Transverse colon (tissue), 4 donors: ENCODE measurements around the gene SLC12A2. TPM values are rescaled to one million over a fixed set of nuclear protein-coding genes. Genes with fewer than 3 reads are reported as not detected.

Source experiments
- DNase-seq: peaks from one replicate; pipeline ENCODE4 v3.0.0-alpha.2; 2019
- H3K27ac ChIP-seq, 4 donors: fragments of 200-600 bp; sonication (generic); 2 replicates each; pipeline ENCODE4 v1.5.1; 2016 to 2018; ENCODE audit warnings: inconsistent platforms in 4 of 4
- H3K27me3 ChIP-seq: fragments of 200-600 bp; sonication (generic); 2 replicates; pipeline ENCODE4 v1.5.1; 2017; ENCODE audit warnings: inconsistent platforms
- H3K36me3 ChIP-seq, 4 donors: fragments of 200-600 bp; sonication (generic); 2 replicates each; pipeline ENCODE4 v1.5.1; 2017 to 2019; ENCODE audit warnings: inconsistent platforms in 4 of 4
- H3K4me1 ChIP-seq, 4 donors: fragments of 200-600 bp; sonication (generic); 2 replicates each; pipeline ENCODE4 v1.5.1; 2017 to 2020; ENCODE audit warnings: inconsistent platforms in 4 of 4
- H3K4me3 ChIP-seq, 4 donors: fragments of 200-600 bp; sonication (generic); 1 replicate in 1 of 4; 2 replicates in 3 of 4; pipeline versions ENCODE4 v1.5.1 to v1.6.1; 2017 to 2019; ENCODE audit warnings: inconsistent platforms in 4 of 4
- H3K9me3 ChIP-seq, 2 donors: fragments of 200-600 bp; sonication (generic); 2 replicates each; pipeline ENCODE4 v1.5.1; 2017 to 2019; ENCODE audit warnings: inconsistent platforms in 2 of 2
- EP300 ChIP-seq: sonication (generic); formaldehyde crosslinking; IDR thresholded peaks from one replicate; pipeline ENCODE4 v1.6.1; 2017; ENCODE audit warnings: antibody characterized with exemption, low read depth
- POLR2A ChIP-seq: fragments of 450-650 bp; IDR thresholded peaks from one replicate; pipeline ENCODE4 v1.6.1; 2016; ENCODE audit warnings: antibody characterized with exemption, mild to moderate bottlenecking, moderate library complexity
- POLR2AphosphoS5 ChIP-seq, 3 donors: sonication (generic); formaldehyde crosslinking; IDR thresholded peaks; one replicate each; pipeline ENCODE4 v1.6.1; 2016; ENCODE audit warnings: antibody characterized with exemption in 3 of 3
- WGBS, 2 donors: methylation state at CpG; one replicate each; pipeline ENCODE4 v1.1.5; 2018; ENCODE audit warnings: low coverage in 1 of 2; 5-methylcytosine and 5-hydroxymethylcytosine counted together
- in situ Hi-C, 4 donors: fragments of 200-750 bp; cut with MboI; loops; one replicate each; pipeline versions ENCODE4 v1.15.0 to v1.15.1; 2017; ENCODE audit warnings: low sequenced_read_pairs in 3 of 4, low pct_ligation_motif_present in 1 of 4, low pct_unique_long_range_greater_than_20kb in 1 of 4
- intact Hi-C: fragments of 100-400 bp; cut with DNase I; formaldehyde crosslinking; loops from one replicate; pipeline ENCODE4 v1.15.1; 2023; ENCODE audit warnings: low total_unique reads
- total RNA-seq, 4 donors: library from RNA; depleted of rRNA; stranded (reverse); fragments of >200 nt; gene quantifications; one replicate each; pipeline ENCODE4 v1.1.0, GENCODE V29; 2016
- TF ChIP-seq, protein P1 (sequence below), 5 experiments: fragments of 200-600 bp in 3 of 5; fragments of 450-650 bp in 2 of 5; sonication (generic) in 3 of 5; IDR thresholded peaks; 1 replicate in 2 of 5; 2 replicates in 3 of 5; pipeline ENCODE4 v1.5.1; 2016 to 2017; ENCODE audit warnings: antibody characterized with exemption in 5 of 5, inconsistent platforms in 3 of 5, mild to moderate bottlenecking in 2 of 5, moderate library complexity in 1 of 5

Gene SLC12A2
- total RNA-seq, 4 donors from 2014 or later: 40.4 to 91.1 (median 73.5) TPM

DNA sequence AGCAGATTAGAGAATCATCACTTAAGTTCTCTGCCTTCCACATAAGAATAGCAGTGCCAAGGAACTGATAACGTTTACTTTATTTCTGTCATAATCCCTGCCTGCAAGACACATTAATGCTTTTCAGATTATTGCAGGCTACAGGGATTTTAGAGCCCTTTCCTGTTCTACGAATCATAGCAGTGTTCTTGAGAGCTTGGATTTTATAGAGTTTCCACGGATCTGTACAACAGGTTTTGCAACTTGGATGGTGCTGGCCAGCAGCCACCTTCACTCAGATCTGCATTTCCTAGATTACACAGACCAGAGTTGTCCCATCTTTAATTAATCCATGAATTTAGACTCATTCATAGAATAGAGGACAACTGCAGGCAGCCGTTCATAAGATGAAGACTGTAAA lies 38.1 kb downstream of the SLC12A2 start:
- H3K27ac ChIP-seq: no peak overlapping the region
- no peaks in the 10 kb centered on the region for H3K27me3 ChIP-seq
- DNase-seq: peak; percentile 63
- no peak for TF ChIP-seq POLR2AphosphoS5 (IDR thresholded peaks at IDR 0.05)
- no peak for TF ChIP-seq POLR2A
- TF ChIP-seq EP300: no peak
- TF ChIP-seq, protein P1, sequence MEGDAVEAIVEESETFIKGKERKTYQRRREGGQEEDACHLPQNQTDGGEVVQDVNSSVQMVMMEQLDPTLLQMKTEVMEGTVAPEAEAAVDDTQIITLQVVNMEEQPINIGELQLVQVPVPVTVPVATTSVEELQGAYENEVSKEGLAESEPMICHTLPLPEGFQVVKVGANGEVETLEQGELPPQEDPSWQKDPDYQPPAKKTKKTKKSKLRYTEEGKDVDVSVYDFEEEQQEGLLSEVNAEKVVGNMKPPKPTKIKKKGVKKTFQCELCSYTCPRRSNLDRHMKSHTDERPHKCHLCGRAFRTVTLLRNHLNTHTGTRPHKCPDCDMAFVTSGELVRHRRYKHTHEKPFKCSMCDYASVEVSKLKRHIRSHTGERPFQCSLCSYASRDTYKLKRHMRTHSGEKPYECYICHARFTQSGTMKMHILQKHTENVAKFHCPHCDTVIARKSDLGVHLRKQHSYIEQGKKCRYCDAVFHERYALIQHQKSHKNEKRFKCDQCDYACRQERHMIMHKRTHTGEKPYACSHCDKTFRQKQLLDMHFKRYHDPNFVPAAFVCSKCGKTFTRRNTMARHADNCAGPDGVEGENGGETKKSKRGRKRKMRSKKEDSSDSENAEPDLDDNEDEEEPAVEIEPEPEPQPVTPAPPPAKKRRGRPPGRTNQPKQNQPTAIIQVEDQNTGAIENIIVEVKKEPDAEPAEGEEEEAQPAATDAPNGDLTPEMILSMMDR (IDR thresholded peaks at IDR 0.05): no peak
- 37 to 39% methylated on average over 3 to 4 of the region's 4 CpGs for WGBS, 2 donors
- no peak overlapping the region for H3K4me3 ChIP-seq
- in situ Hi-C loops (no loop called here), intact Hi-C loops (no loop called here)
- peaks cover 0 to 12% (median 6%) of the 10 kb centered on the region in 4 donors for H3K36me3 ChIP-seq
- peaks cover 0 to 7% of the 10 kb centered on the region in 2 donors for H3K9me3 ChIP-seq
- H3K4me1 ChIP-seq: no peaks in the 10 kb centered on the region

DNA sequence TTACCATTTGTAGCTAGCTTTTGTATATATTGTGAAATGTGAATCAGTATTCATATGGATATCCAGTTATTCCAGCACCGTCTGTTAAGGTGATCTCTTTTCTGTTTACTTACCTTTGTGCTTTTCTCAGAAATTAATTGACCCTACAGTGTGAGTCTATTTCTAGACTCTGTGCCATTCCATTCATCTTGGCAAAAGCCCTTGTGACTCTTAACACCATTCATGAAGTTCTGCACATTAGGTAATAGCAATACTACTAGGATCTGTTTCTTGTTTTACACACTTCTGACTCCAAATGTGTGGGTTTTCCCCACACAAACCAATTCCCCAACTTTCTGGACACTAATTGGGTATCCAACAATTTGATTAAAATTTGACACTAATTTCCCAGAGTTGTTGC lies 40.4 kb downstream of the SLC12A2 start:
- Histone ChIP-seq H3K36me3 (no peaks in the 10 kb centered on the region), H3K4me3 (no peak overlapping the region), H3K4me1 (no peaks in the 10 kb centered on the region), H3K27ac (no peak overlapping the region), H3K9me3 (no peaks in the 10 kb centered on the region), H3K27me3 (no peaks in the 10 kb centered on the region)
- in situ Hi-C loops: no loop called here
- TF ChIP-seq, protein P1 (IDR thresholded peaks at IDR 0.05): no peak
- TF ChIP-seq POLR2A (no peak), EP300 (no peak), POLR2AphosphoS5 (IDR thresholded peaks at IDR 0.05) (no peak)
- no peak for DNase-seq
- 77 to 83% methylated on average over 1 of the region's 1 CpG for WGBS, 2 donors
- intact Hi-C loops: no loop called here

DNA sequence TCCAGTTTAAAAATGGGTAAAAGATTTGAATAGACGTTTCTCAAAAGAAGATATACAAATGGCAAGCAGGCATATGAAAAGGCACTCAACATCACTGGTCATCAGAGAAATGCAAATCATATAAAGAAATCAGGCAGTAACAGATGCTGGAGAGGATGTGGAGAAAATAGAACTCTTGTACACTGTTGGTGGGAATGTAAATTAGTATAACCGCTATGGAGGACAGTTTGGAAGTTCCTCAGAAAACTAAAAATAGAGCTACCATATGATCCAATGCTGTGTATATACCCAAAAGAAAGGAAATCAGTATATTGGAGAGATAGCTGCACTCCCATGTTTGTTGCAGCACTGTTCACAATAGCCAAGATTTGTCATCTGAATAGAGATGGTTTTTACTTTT lies 42.7 kb downstream of the SLC12A2 start:
- H3K4me3 ChIP-seq: no peak overlapping the region
- no peak for DNase-seq
- intact Hi-C loops: no loop called here
- H3K27ac ChIP-seq: no peak overlapping the region
- H3K9me3 ChIP-seq: no peaks in the 10 kb centered on the region
- in situ Hi-C loops: no loop called here
- TF ChIP-seq POLR2A (no peak), POLR2AphosphoS5 (IDR thresholded peaks at IDR 0.05) (no peak), EP300 (no peak)
- TF ChIP-seq, protein P1 (IDR thresholded peaks at IDR 0.05): no peak
- WGBS, 2 donors: 76 to 86% methylated on average over 2 of the region's 2 CpGs
- H3K27me3 ChIP-seq: no peaks in the 10 kb centered on the region
- H3K36me3 ChIP-seq: no peaks in the 10 kb centered on the region
- H3K4me1 ChIP-seq: no peaks in the 10 kb centered on the region

DNA sequence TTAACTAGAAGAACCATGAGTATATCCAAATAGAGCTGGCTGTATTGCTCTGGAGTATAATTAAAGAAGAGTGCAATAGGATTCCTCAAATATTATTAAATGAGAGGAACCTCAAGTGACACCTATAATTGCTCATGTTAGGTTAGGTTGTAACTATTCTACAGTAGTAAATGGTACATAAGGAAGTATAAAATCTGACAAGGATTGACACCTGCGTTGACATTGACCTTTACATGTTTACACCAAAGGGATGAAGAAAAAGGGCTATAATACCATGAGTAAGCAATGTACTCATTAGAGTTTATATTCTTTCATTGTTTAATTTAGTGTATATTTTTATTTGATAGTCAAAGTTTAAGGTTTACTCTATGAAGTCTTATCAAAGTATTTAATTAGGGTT lies 48.9 kb downstream of the SLC12A2 start:
- no peak overlapping the region for H3K27ac ChIP-seq
- 43 to 61% methylated on average over 1 of the region's 1 CpG for WGBS, 2 donors
- in situ Hi-C loops: no loop called here
- no peak overlapping the region for H3K4me3 ChIP-seq
- no peaks in the 10 kb centered on the region for H3K9me3 ChIP-seq
- intact Hi-C loops: no loop called here
- DNase-seq: no peak
- H3K27me3 ChIP-seq: no peaks in the 10 kb centered on the region
- peaks cover 0 to 6% (median 0%) of the 10 kb centered on the region in 4 donors for H3K4me1 ChIP-seq
- TF ChIP-seq POLR2A: no peak
- peak in 1 of 3 donors; percentile 28 for TF ChIP-seq POLR2AphosphoS5 (IDR thresholded peaks at IDR 0.05)
- TF ChIP-seq, protein P1 (IDR thresholded peaks at IDR 0.05): no peak
- TF ChIP-seq EP300: no peak
- peaks cover 0 to 12% (median 3%) of the 10 kb centered on the region in 4 donors for H3K36me3 ChIP-seq
